Esophagus muscularis mucosa (tissue), 4 donors: ENCODE results near the gene PDZD11. TPM values are rescaled to one million over a fixed set of nuclear protein-coding genes. Genes with fewer than 3 reads are reported as not detected.
"Not testable (repeated sequence)": the region's sequence is repeated elsewhere in the genome, so short reads cannot be mapped to it uniquely, and the experiment has no call there.

ENCODE experiments used
- DNase-seq: peaks from one replicate; pipeline ENCODE4 v3.0.0-alpha.2; 2017; ENCODE audit errors: extremely low spot score
- H3K27ac ChIP-seq, 4 donors: fragments of 200-600 bp; sonication (generic); replicated peaks in 1 of 4; 1 replicate in 3 of 4; 2 replicates in 1 of 4; pipeline ENCODE4 v1.5.1; 2016 to 2019; ENCODE audit warnings: mild to moderate bottlenecking in 1 of 4
- H3K27me3 ChIP-seq, 4 donors: fragments of 200-600 bp; sonication (generic); one replicate each; pipeline versions ENCODE4 v1.5.1 to v1.6.0; 2016 to 2019
- H3K36me3 ChIP-seq, 4 donors: fragments of 200-600 bp; sonication (generic); one replicate each; pipeline ENCODE4 v1.5.1; 2016 to 2019
- H3K4me1 ChIP-seq, 4 donors: fragments of 200-600 bp; sonication (generic); one replicate each; pipeline ENCODE4 v1.5.1; 2016 to 2019
- H3K4me3 ChIP-seq, 4 donors: fragments of 200-600 bp; sonication (generic); 1 replicate in 2 of 4; 2 replicates in 2 of 4; pipeline ENCODE4 v1.5.1; 2016 to 2019; ENCODE audit warnings: mild to moderate bottlenecking in 4 of 4, moderate library complexity in 1 of 4
- H3K9me3 ChIP-seq, 4 donors: fragments of 200-600 bp; sonication (generic); 1 replicate in 3 of 4; 2 replicates in 1 of 4; pipeline ENCODE4 v1.5.1; 2016 to 2019
- CTCF ChIP-seq, 3 experiments: fragments of 200-600 bp in 2 of 3; fragments of 450-650 bp in 1 of 3; sonication (generic) in 2 of 3; IDR thresholded peaks; one replicate each; pipeline ENCODE4 v1.5.1; 2017 to 2019; ENCODE audit warnings: antibody characterized with exemption in 3 of 3, mild to moderate bottlenecking in 2 of 3, moderate library complexity in 1 of 3
- EP300 ChIP-seq: sonication (generic); formaldehyde crosslinking; IDR thresholded peaks from one replicate; pipeline ENCODE4 v1.6.1; 2017; ENCODE audit warnings: antibody characterized with exemption
- POLR2A ChIP-seq: fragments of 450-650 bp; IDR thresholded peaks from one replicate; pipeline ENCODE4 v1.6.1; 2017; ENCODE audit warnings: antibody characterized with exemption, moderate library complexity, mild to moderate bottlenecking, low read depth
- POLR2AphosphoS5 ChIP-seq, 2 donors: sonication (generic); formaldehyde crosslinking; IDR thresholded peaks; one replicate each; pipeline ENCODE4 v1.6.1; 2017; ENCODE audit warnings: antibody characterized with exemption in 2 of 2
- WGBS: methylation state at CpG from one replicate; pipeline ENCODE4 v1.1.5; 2018; 5-methylcytosine and 5-hydroxymethylcytosine counted together
- intact Hi-C: fragments of 100-400 bp; cut with DNase I; formaldehyde crosslinking; loops from one replicate; pipeline ENCODE4 v1.15.1; 2023
- total RNA-seq, 4 donors: library from RNA; depleted of rRNA; stranded (reverse); fragments of >200 nt; gene quantifications; one replicate each; pipeline versions ENCODE4 v1.1.0 to v1.2.1, GENCODE V29; 2016

Gene PDZD11
- total RNA-seq, 4 donors from 2014 or later: 26.0 to 32.9 (median 29.4) TPM

GRCh38 chrX:70324326-70324725, 34.6 kb upstream of the PDZD11 start:
- no peaks in the 10 kb centered on the region for H3K4me1 ChIP-seq
- WGBS: 85% methylated on average over 2 of the region's 2 CpGs
- no peak for DNase-seq
- no peaks in the 10 kb centered on the region for H3K27me3 ChIP-seq
- intact Hi-C loops: no loop called here
- no peak for TF ChIP-seq CTCF (IDR thresholded peaks at IDR 0.05)
- TF ChIP-seq POLR2A: no peak
- TF ChIP-seq POLR2AphosphoS5 (IDR thresholded peaks at IDR 0.05): no peak
- TF ChIP-seq EP300: no peak
- no peak overlapping the region for H3K4me3 ChIP-seq
- H3K27ac ChIP-seq: no peak overlapping the region
- no peaks in the 10 kb centered on the region for H3K36me3 ChIP-seq
- H3K9me3 ChIP-seq: no peaks in the 10 kb centered on the region

DNA sequence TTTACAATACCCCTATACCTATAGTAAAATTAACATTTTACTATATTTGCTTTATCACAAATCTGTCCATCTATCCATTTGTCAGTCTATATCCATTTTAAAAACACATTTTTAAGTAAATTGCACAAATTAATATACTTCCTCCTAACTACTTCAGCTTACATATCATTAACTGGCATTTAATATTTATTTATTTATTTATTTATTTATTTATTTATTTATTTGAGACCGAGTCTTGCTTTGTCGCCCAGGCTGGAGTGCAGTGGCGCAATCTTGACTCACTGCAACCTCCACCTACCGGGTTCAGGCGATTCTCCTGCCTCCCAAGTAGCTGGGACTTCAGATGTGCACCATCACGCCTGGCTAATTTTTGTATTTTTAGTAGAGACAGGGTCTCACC, 33.9 kb upstream of the PDZD11 start:
- DNase-seq, H3K27me3 ChIP-seq, H3K4me1 ChIP-seq, intact Hi-C loops, H3K9me3 ChIP-seq, H3K4me3 ChIP-seq, H3K36me3 ChIP-seq, H3K27ac ChIP-seq: not testable (repeated sequence)
- 91% methylated on average over 6 of the region's 6 CpGs for WGBS

DNA sequence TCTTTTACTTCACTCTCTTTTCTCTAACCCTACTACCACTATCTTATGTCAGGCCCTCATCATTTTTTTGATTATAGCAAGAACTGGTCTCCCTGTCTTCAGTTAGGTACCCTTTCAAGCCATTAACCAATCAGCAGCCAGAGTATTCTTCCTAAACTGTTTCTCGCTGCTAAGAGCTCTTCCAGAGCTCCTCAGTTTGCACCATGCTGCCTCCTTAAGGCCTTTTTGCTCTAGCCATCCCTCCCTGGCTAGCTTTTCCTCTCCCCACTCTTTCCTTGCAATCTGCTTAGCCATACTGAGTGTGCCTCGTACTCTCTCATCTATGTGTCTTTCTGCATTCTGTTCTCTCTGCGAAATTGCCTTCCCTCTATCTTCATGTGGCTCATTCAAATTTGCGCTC, 33.1 kb upstream of the PDZD11 start:
- Histone ChIP-seq H3K27ac (no peak overlapping the region), H3K4me1 (no peaks in the 10 kb centered on the region), H3K27me3 (no peaks in the 10 kb centered on the region), H3K36me3 (no peaks in the 10 kb centered on the region), H3K4me3 (no peak overlapping the region), H3K9me3 (no peaks in the 10 kb centered on the region)
- intact Hi-C loops: no loop called here
- WGBS: 84% methylated on average over 4 of the region's 4 CpGs
- DNase-seq: no peak
- no peak for TF ChIP-seq EP300
- no peak for TF ChIP-seq POLR2AphosphoS5 (IDR thresholded peaks at IDR 0.05)
- no peak for TF ChIP-seq CTCF (IDR thresholded peaks at IDR 0.05)
- no peak for TF ChIP-seq POLR2A

- Histone ChIP-seq H3K9me3 (peaks cover 0 to 3% (median 0%) of the 10 kb centered on the region in 4 donors), H3K27me3 (no peaks in the 10 kb centered on the region), H3K4me1 (no peaks in the 10 kb centered on the region), H3K4me3 (no peak overlapping the region), H3K27ac (no peak overlapping the region), H3K36me3 (no peaks in the 10 kb centered on the region)
- 83% methylated on average over 1 of the region's 1 CpG for WGBS
- TF ChIP-seq POLR2A: no peak
- TF ChIP-seq EP300: no peak
- TF ChIP-seq POLR2AphosphoS5 (IDR thresholded peaks at IDR 0.05): no peak
- TF ChIP-seq CTCF (IDR thresholded peaks at IDR 0.05): no peak
- intact Hi-C loops: no loop called here
- no peak for DNase-seq
Observed at GRCh38 chrX:70313503-70313902, 23.8 kb upstream of the PDZD11 start.

GRCh38 chrX:70301716-70302115, 12.0 kb upstream of the PDZD11 start:
- no peak for TF ChIP-seq POLR2A
- no peak for TF ChIP-seq CTCF (IDR thresholded peaks at IDR 0.05)
- no peak for TF ChIP-seq POLR2AphosphoS5 (IDR thresholded peaks at IDR 0.05)
- TF ChIP-seq EP300: no peak
- Histone ChIP-seq H3K9me3 (no peaks in the 10 kb centered on the region), H3K27ac (no peak overlapping the region), H3K4me1 (no peaks in the 10 kb centered on the region), H3K4me3 (no peak overlapping the region), H3K36me3 (no peaks in the 10 kb centered on the region), H3K27me3 (no peaks in the 10 kb centered on the region)
- 41% methylated on average over 3 of the region's 3 CpGs for WGBS
- intact Hi-C loops: no loop called here
- DNase-seq: no peak
